Endothelial cell of umbilical vein (primary cell): ENCODE results near the gene PFKL. TPM values are rescaled to one million over a fixed set of nuclear protein-coding genes. Genes with fewer than 3 reads are reported as not detected.

Experiments used
- BruUV-seq: library from RNA; stranded (reverse); fragments of 400-500 nt; replicated peaks from 2 replicates; lab custom pipeline; 2021; lab: Mats Ljungman, UMichigan
- CTCF ChIA-PET: fragments of 300-600, 350-600 bp; sonication (Branson Sonifier 250); formaldehyde crosslinking; loops from one replicate; lab custom pipeline; 2021; ENCODE audit warnings: antibody characterized with exemption, inconsistent platforms; lab: Charles Lee
- POLR2A ChIA-PET: fragments of 300-600, 350-600 bp; sonication (Branson Sonifier 250); formaldehyde crosslinking; loops from one replicate; lab custom pipeline; 2021; ENCODE audit warnings: antibody characterized with exemption, inconsistent platforms; lab: Charles Lee
- DNase-seq: peaks from one replicate; pipeline ENCODE4 v3.0.0-alpha.2; 2011; ENCODE audit warnings: low read depth, low spot score
- FAIRE-seq: peaks from 2 replicates; lab custom pipeline; 2011; peaks lifted over from hg19 to GRCh38; lab: Jason Lieb, UNC
- H2AFZ ChIP-seq: 2 replicates; pipeline ENCODE4 v1.6.0; 2012; ENCODE audit warnings: low read depth, low read length, control low read depth, inconsistent platforms
- H3K27ac ChIP-seq: 2 replicates; pipeline ENCODE4 v1.5.1; 2011; ENCODE audit warnings: low read depth, mild to moderate bottlenecking, control low read depth, low read length, moderate library complexity; ENCODE audit not compliant: insufficient read depth
- H3K27me3 ChIP-seq, 2 experiments: 2 replicates each; pipeline versions ENCODE4 v1.6.0 to v1.6.1; 2011; ENCODE audit warnings: low read length in 2 of 2, mixed read lengths in 1 of 2; ENCODE audit not compliant: control insufficient read depth in 2 of 2, insufficient read depth in 2 of 2
- H3K36me3 ChIP-seq, 2 experiments: 2 replicates in 1 of 2; 3 replicates in 1 of 2; pipeline ENCODE4 v1.5.1; 2011; ENCODE audit warnings: low read length in 2 of 2, mild to moderate bottlenecking in 1 of 2, moderate library complexity in 1 of 2; ENCODE audit not compliant: control insufficient read depth in 2 of 2, insufficient read depth in 2 of 2; ENCODE audit errors: extremely low read depth in 1 of 2
- H3K4me1 ChIP-seq: 3 replicates; pipeline ENCODE4 v1.5.1; 2011; ENCODE audit warnings: mild to moderate bottlenecking, low read length; ENCODE audit not compliant: control insufficient read depth, insufficient read depth; ENCODE audit errors: extremely low read depth
- H3K4me2 ChIP-seq: 2 replicates; pipeline ENCODE4 v1.6.1; 2011; ENCODE audit warnings: low read length, control low read depth, mixed read lengths; ENCODE audit not compliant: insufficient read depth
- H3K4me3 ChIP-seq, 3 experiments: fragments of 200-600 bp in 1 of 3; sonication (generic), shearing (Covaris generic) in 1 of 3; replicated peaks in 1 of 3; 2 replicates each; pipeline ENCODE4 v1.5.1; 2011 to 2016; ENCODE audit warnings: control low read depth in 3 of 3, low read length in 3 of 3, mild to moderate bottlenecking in 2 of 3, inconsistent platforms in 1 of 3, low read depth in 1 of 3, moderate library complexity in 1 of 3; ENCODE audit not compliant: insufficient read depth in 1 of 3
- H3K79me2 ChIP-seq: 2 replicates; pipeline ENCODE4 v1.6.0; 2012; ENCODE audit warnings: low read length, inconsistent platforms; ENCODE audit not compliant: control insufficient read depth, insufficient read depth
- H3K9ac ChIP-seq: replicated peaks from 2 replicates; pipeline ENCODE3; 2011; ENCODE audit warnings: low read length, control low read depth; ENCODE audit not compliant: insufficient read depth; ENCODE audit errors: extremely low read depth
- H3K9me1 ChIP-seq: replicated peaks from 3 replicates; pipeline ENCODE4 v1.6.0; 2011; ENCODE audit warnings: mild to moderate bottlenecking, low read length; ENCODE audit not compliant: control insufficient read depth, insufficient read depth; ENCODE audit errors: extremely low read depth
- H3K9me3 ChIP-seq: replicated peaks from 2 replicates; pipeline ENCODE4 v1.5.1; 2012; ENCODE audit warnings: low read length, inconsistent platforms; ENCODE audit not compliant: control insufficient read depth, insufficient read depth
- H4K20me1 ChIP-seq: replicated peaks from 2 replicates; pipeline ENCODE3; 2011; ENCODE audit warnings: mild to moderate bottlenecking, low read length; ENCODE audit not compliant: control insufficient read depth, insufficient read depth; ENCODE audit errors: extremely low read depth
- EZH2 ChIP-seq: IDR thresholded peaks from 2 replicates; pipeline ENCODE4 v1.6.1; 2012; ENCODE audit warnings: borderline replicate concordance, low read depth, mild to moderate bottlenecking, moderate library complexity, low read length, inconsistent platforms; ENCODE audit not compliant: severe bottlenecking
- FOS ChIP-seq: IDR thresholded peaks from 2 replicates; pipeline ENCODE4 v1.6.1; 2011; ENCODE audit warnings: mild to moderate bottlenecking, low read length, moderate library complexity, borderline replicate concordance; ENCODE audit not compliant: insufficient read depth
- GATA2 ChIP-seq: IDR thresholded peaks from 2 replicates; pipeline ENCODE4 v1.7.0; 2011; ENCODE audit warnings: low read depth, mild to moderate bottlenecking, moderate library complexity, mixed read lengths, low read length; ENCODE audit not compliant: insufficient read length, insufficient read depth
- JUN ChIP-seq: IDR thresholded peaks from 2 replicates; pipeline ENCODE4 v1.6.1; 2011; ENCODE audit warnings: borderline replicate concordance, low read depth; ENCODE audit not compliant: insufficient read length, insufficient read depth
- MYC ChIP-seq: IDR thresholded peaks from one replicate; pipeline ENCODE4 v1.6.1; 2011; ENCODE audit warnings: mild to moderate bottlenecking, low read depth, low read length
- POLR2A ChIP-seq: IDR thresholded peaks from 2 replicates; pipeline ENCODE4 v1.6.1; 2012; ENCODE audit warnings: low read depth, mild to moderate bottlenecking, control low read depth, low read length
- POLR2AphosphoS5 ChIP-seq: IDR thresholded peaks from 2 replicates; pipeline ENCODE4 v1.6.1; 2012; ENCODE audit warnings: low read depth, mild to moderate bottlenecking, control low read depth, low read length, moderate library complexity; ENCODE audit not compliant: insufficient read depth
- dilution Hi-C: fragments of 300-500 bp; cut with MboI; formaldehyde crosslinking; loops from one replicate; pipeline ENCODE4 v1.15.0; 2019; ENCODE audit warnings: low sequenced_read_pairs; ENCODE audit not compliant: extremely low pct_ligation_motif_present
- intact Hi-C: fragments of 100-400 bp; cut with micrococcal nuclease; formaldehyde crosslinking; loops from one replicate; pipeline ENCODE4 v1.10.0; 2022
- polyA plus RNA-seq, 4 experiments: library from polyadenylated mRNA; depleted of rRNA in 3 of 4; stranded (reverse) in 3 of 4; unstranded in 1 of 4; fragments of >200 nt; gene quantifications; 2 replicates each; pipeline versions ENCODE4 v1.2.1 to v1.2.3, GENCODE V29; 2011 to 2012; ENCODE audit warnings: missing spikeins in 1 of 4
- total RNA-seq: library from RNA; stranded (reverse); gene quantifications from 2 replicates; pipeline ENCODE4 v1.2.3, GENCODE V29; 2021
- TF ChIP-seq, protein P1 (sequence below), 2 donors: IDR thresholded peaks; 1 replicate in 1 of 2; 2 replicates in 1 of 2; pipeline ENCODE4 v1.5.1; 2011; ENCODE audit warnings: low read length in 2 of 2, mild to moderate bottlenecking in 2 of 2, moderate library complexity in 2 of 2, control low read depth in 1 of 2, inconsistent platforms in 1 of 2, low read depth in 1 of 2; ENCODE audit not compliant: insufficient read depth in 1 of 2; ENCODE audit errors: extremely low read depth in 1 of 2
- TF ChIP-seq, protein P2 (sequence below): IDR thresholded peaks from 2 replicates; pipeline ENCODE4 v1.6.1; 2011; ENCODE audit not compliant: insufficient read depth, insufficient read length

PFKL gene
- total and polyA plus RNA-seq, 2 donors (not counting 3 experiments of a cell fraction or from before 2014, with no cell fraction given), result 137 to 154 TPM

DNA sequence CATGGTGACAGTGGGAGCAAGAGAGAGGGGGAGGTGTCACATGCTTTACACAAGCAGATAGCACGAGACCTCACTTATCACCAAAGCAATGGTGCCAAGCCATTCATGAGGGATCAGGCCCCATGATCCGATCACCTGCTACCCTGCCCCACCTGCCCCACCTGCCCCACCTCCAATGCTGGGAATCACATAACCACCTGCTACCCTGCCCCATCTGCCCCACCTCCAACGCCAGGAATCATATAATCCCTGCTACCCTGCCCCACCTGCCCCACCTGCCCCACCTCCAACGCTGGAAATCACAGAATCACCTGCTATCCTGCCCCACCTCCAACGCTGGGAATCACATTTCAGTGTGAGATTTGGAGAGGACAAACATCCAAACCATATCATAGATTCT, 24.8 kb upstream of the PFKL start:
- DNase-seq, result no peak
- H2AFZ ChIP-seq, result no peak overlapping the region
- no peak overlapping the region for H3K9ac ChIP-seq
- no peaks in the 10 kb centered on the region for H3K36me3 ChIP-seq
- no peaks in the 10 kb centered on the region for H3K79me2 ChIP-seq
- no peak overlapping the region for H3K27ac ChIP-seq
- no TSS peak for BruUV-seq
- intact Hi-C loops, result no loop called here
- H3K4me3 ChIP-seq, result no peak overlapping the region
- no peaks in the 10 kb centered on the region for H3K9me3 ChIP-seq
- TF ChIP-seq POLR2AphosphoS5 (no peak), MYC (no peak), JUN (no peak), GATA2 (no peak), FOS (no peak), POLR2A (no peak), EZH2 (no peak)
- TF ChIP-seq, protein P1, sequence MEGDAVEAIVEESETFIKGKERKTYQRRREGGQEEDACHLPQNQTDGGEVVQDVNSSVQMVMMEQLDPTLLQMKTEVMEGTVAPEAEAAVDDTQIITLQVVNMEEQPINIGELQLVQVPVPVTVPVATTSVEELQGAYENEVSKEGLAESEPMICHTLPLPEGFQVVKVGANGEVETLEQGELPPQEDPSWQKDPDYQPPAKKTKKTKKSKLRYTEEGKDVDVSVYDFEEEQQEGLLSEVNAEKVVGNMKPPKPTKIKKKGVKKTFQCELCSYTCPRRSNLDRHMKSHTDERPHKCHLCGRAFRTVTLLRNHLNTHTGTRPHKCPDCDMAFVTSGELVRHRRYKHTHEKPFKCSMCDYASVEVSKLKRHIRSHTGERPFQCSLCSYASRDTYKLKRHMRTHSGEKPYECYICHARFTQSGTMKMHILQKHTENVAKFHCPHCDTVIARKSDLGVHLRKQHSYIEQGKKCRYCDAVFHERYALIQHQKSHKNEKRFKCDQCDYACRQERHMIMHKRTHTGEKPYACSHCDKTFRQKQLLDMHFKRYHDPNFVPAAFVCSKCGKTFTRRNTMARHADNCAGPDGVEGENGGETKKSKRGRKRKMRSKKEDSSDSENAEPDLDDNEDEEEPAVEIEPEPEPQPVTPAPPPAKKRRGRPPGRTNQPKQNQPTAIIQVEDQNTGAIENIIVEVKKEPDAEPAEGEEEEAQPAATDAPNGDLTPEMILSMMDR (IDR thresholded peaks at IDR 0.05; ENCODE audit: extremely low read depth in 1 of 2, insufficient read depth in 1 of 2, low read depth in 1 of 2, low read length in 2 of 2), result no peak
- TF ChIP-seq, protein P2, sequence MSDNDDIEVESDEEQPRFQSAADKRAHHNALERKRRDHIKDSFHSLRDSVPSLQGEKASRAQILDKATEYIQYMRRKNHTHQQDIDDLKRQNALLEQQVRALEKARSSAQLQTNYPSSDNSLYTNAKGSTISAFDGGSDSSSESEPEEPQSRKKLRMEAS, result no peak
- ChIA-PET CTCF (no interaction called here), POLR2A (no interaction called here)
- no peaks in the 10 kb centered on the region for H3K9me1 ChIP-seq
- dilution Hi-C loops, result no loop called here
- FAIRE-seq, result no peak
- no peaks in the 10 kb centered on the region for H3K4me1 ChIP-seq
- no peak overlapping the region for H3K4me2 ChIP-seq
- H3K27me3 ChIP-seq, result no peaks in the 10 kb centered on the region
- H4K20me1 ChIP-seq, result no peaks in the 10 kb centered on the region
